Mesodermal cell (in vitro differentiated cells): Measurements from ENCODE around the gene NOCT.
"Not testable (repeated sequence)": the region's sequence is repeated elsewhere in the genome, so short reads cannot be mapped to it uniquely, and the experiment has no call there.

Experiments
- H3K27ac ChIP-seq: 2 replicates; pipeline ENCODE4 v1.7.0; 2013; ENCODE audit warnings: mild to moderate bottlenecking, low read depth, low read length, moderate library complexity; ENCODE audit not compliant: severe bottlenecking
- H3K36me3 ChIP-seq: 2 replicates; pipeline ENCODE4 v1.7.1; 2013; ENCODE audit warnings: mild to moderate bottlenecking, low read length, moderate library complexity; ENCODE audit not compliant: control insufficient read depth, insufficient read depth
- H3K4me1 ChIP-seq: one replicate; pipeline ENCODE4 v1.7.1; 2013; ENCODE audit warnings: mild to moderate bottlenecking, low read length; ENCODE audit not compliant: insufficient read depth, control insufficient read depth, poor library complexity, severe bottlenecking
- H3K4me3 ChIP-seq: 2 replicates; pipeline ENCODE4 v1.7.0; 2013; ENCODE audit warnings: low read length, control low read depth, mild to moderate bottlenecking; ENCODE audit not compliant: insufficient read depth, poor library complexity, severe bottlenecking; ENCODE audit errors: extremely low read depth
- H3K9me3 ChIP-seq: 2 replicates; pipeline ENCODE4 v1.7.1; 2013; ENCODE audit warnings: mild to moderate bottlenecking, low read length, moderate library complexity; ENCODE audit not compliant: control insufficient read depth
- WGBS, 2 experiments: methylation state at CpG; one replicate each; pipeline ENCODE4 v1.1.5; 2013; ENCODE audit warnings: missing lambda C conversion rate in 2 of 2; ENCODE audit not compliant: insufficient coverage in 2 of 2; 5-methylcytosine and 5-hydroxymethylcytosine counted together

NOCT gene

DNA sequence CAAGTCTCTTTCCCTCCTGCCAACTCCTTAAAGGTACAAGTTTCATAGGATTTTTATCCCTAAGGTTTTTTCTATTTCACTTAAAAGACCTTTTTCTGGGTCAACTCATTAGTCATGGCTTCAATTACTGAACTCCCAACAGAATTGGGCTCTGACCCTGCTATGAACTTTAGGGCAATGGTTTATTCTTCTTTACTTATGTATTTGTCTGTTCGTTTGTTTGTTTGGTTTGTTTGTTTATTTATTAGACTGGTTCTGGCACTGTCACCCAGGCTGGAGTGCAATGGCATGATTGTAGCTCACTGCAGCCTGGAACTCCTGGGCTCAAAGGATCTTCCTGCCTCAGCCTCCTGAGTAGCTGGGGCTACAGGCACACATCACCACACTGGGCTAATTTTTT, 5.9 kb upstream of the NOCT start:
- Histone ChIP-seq H3K4me3 (no peak overlapping the region), H3K27ac (no peak overlapping the region), H3K9me3 (peaks cover 10% of the 10 kb centered on the region), H3K4me1 (peaks cover 9% of the 10 kb centered on the region), H3K36me3 (no peaks in the 10 kb centered on the region)
- 60 to 75% methylated on average over 1 of the region's 1 CpG for WGBS, 2 experiments

DNA sequence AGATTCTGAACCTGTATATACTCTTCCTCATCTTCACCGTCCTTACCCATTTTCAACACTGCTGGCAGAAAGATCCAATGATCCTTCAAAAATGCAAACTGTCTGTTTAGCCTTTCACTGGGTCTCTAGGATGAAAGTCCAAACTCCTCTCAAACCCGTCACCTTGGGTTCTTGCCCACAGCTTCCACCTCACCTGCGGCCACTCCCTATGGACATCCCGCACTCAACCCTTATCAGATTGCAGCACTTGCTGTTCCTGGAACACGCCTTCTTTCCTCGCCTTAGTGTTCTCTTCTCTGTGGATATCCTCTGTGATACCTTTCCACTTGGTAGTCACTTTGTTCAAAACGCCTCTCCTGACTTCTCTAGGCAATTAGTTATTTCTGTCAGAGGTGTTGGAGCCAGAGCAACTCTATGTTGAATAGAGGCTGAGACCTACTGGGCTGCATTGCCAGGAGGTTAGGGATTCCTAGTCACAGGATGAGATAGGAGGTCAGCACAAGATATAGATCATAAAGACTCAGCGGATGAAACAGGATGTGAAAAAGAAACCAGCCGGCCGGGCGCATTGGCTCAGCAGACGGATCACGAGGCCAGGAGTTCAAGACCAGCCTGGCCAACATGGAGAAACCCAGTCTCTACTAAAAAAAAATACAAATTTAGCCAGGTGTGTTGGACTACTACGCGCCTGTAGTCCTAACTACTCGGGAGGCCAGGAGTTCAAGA, 4.2 kb upstream of the NOCT start:
- Histone ChIP-seq H3K36me3 (no peaks in the 10 kb centered on the region), H3K4me1 (peaks cover 14% of the 10 kb centered on the region), H3K9me3 (peaks cover 10% of the 10 kb centered on the region), H3K4me3 (no peak overlapping the region), H3K27ac (no peak overlapping the region)
- WGBS, 2 experiments: 80 to 98% methylated on average over 14 to 15 of the region's 16 CpGs

DNA sequence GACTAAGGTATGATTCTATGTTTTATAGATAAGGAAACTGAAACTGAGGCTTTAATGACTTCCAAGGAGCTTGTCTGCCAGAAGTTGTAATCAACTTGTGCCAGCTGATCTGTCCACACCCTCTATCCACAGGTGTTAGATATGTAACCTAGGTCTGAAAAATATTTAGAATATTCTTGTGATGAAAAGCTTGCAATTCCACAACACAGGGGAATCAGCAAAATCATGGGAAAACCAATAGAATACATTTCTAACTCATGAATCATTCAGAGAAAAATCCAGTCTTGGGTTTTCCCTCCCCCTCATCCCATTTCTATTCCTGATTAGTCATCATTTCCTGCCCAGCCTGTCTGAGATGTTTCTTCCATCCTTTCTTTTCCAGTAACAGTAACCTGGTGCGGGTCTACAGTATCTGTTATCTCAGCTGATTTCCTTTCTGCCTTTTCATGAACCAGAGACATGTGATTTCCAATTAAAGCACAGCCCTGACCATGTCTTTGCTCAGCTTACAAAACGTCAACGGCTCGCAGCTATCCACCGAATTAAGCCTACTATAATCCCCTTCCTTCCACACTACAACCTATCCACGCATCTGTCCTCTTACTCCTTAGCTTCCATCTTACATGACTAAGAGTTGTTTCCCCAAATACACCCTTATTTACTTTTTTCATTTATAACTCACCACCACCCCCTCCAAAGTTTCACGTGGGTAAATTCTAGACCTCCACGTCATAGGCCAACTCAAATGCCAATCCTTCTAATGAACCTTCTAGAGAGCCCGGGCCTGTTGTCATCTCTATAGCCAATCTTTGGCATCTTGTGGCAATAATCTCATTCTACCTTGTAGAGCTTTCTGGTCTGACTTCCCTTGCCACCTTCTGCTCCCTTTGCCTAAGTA, 961 bp upstream of the NOCT start:
- peaks cover 34% of the 10 kb centered on the region for H3K4me1 ChIP-seq
- H3K27ac ChIP-seq: peak overlapping the region; percentile 100
- H3K9me3 ChIP-seq: no peaks in the 10 kb centered on the region
- peak overlapping the region; percentile 67 for H3K4me3 ChIP-seq
- 24 to 35% methylated on average over 9 of the region's 9 CpGs for WGBS, 2 experiments
- H3K36me3 ChIP-seq: peaks cover 3% of the 10 kb centered on the region

DNA sequence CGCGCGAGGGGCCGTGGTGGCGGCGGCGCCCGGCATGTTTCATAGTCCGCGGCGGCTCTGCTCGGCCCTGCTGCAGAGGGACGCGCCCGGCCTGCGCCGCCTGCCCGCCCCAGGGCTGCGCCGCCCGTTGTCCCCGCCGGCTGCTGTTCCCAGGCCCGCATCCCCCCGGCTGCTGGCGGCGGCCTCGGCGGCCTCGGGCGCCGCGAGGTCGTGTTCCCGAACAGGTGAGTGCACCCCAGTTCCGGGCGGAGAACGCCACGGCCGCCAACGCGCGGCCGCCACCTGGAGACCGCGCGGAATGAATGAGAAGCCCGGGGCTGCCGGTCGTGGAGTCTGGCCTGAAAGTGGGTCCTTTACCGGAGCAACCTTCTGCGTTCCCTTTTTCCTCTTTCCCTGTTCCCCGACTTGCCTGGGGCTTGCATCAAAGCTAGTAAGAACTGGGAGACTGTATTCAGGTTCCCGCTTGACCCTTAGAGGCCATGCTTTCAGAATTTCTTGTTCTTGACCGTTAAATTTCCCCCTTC, 429 bp downstream of the NOCT start:
- WGBS, 2 experiments: 0 to 1% methylated on average over 35 to 53 of the region's 55 CpGs
- H3K36me3 ChIP-seq: peaks cover 15% of the 10 kb centered on the region

DNA sequence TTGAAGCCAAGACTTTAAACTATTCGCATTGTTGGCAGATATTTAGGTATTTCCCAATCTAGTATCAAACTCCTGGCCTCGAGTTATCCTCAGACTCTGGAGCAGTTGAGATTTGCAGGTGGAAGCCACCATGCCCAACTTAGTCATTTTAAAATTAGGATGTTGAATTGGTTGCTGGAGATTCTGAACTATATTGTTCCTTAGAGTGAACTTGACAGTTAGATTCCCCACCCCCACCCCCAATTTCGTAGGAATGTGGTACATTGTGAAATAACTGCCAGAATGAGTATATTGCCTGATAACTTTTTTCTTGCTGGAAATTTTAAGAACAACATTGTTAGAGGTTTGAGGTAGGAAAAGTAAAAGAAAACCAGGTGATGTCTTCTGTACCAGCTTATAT, 2.3 kb downstream of the NOCT start:
- peaks cover 26% of the 10 kb centered on the region for H3K36me3 ChIP-seq
- H3K4me3 ChIP-seq: peak overlapping the region; percentile 67
- H3K9me3 ChIP-seq: no peaks in the 10 kb centered on the region
- peaks cover 45% of the 10 kb centered on the region for H3K4me1 ChIP-seq
- 83 to 100% methylated on average over 1 to 2 of the region's 3 CpGs for WGBS, 2 experiments
- peak overlapping the region; percentile 54 for H3K27ac ChIP-seq

More for the DNA sequence above, 429 bp downstream of the NOCT start:
- peak overlapping the region; percentile 67 for H3K4me3 ChIP-seq
- H3K9me3 ChIP-seq: no peaks in the 10 kb centered on the region
- peak overlapping the region; percentile 100 for H3K27ac ChIP-seq
- H3K4me1 ChIP-seq: peaks cover 45% of the 10 kb centered on the region

DNA sequence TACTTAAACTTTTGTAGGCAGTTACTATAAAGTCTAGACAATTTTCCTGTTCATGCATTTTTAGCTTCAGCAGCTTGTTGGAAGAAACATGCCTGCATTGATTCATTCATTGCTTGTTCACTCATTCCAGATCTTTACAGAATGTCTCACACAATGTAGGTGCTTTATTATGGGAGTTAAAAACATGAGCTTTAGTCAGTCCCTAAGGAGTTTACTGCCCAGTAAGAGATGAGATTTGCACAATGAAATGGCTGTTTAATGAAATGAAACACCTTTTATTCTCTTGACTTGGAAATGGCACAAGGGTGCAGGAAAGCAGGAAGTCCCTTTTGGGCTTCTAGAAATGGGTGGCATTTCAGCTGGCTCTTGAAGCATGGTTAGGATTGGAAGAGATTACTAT, 2.9 kb downstream of the NOCT start:
- H3K36me3 ChIP-seq: peaks cover 28% of the 10 kb centered on the region
- H3K4me3 ChIP-seq: no peak overlapping the region
- peaks cover 49% of the 10 kb centered on the region for H3K4me1 ChIP-seq
- no peak overlapping the region for H3K27ac ChIP-seq
- H3K9me3 ChIP-seq: no peaks in the 10 kb centered on the region

DNA sequence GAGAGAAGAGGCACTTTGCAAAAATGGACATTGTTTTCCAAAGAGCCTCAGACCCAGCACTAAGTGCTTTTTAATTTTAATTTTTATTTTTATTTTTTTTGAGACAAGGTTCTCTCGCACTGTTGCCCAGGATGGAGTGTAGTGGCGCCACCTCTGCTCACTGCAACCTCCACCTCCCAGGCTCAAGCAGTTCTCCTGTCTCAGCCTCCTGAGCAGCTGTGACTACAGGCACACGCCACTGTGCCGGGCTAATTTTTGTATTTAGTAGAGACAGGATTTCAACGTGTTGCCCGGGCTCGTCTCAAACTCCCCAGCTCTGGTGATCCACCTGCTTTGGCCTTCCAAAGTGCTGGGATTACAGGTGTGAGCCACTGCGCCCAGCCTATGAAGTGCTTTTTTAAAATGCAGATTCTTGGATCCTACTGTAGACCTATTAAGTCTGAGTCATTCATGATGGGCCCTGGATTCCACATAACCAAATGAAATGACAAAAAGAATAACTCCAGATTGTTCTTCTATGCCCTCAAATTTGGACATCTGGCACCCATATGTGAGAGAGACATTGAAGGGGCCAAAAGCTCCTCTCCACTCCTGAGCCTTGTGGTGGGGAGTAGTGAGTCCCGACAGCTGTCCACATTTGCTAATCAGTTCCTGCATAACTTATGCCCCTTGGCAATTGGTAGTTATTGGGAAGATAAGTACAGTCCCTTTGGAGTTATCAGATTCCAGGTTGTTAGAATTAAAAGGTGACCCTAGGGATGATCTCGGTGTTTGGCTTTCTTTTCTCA, 3.6 kb downstream of the NOCT start:
- Histone ChIP-seq H3K4me3 (no peak overlapping the region), H3K36me3 (peaks cover 29% of the 10 kb centered on the region), H3K9me3 (no peaks in the 10 kb centered on the region), H3K4me1 (peaks cover 43% of the 10 kb centered on the region), H3K27ac (no peak overlapping the region)
- 61 to 75% methylated on average over 7 of the region's 10 CpGs for WGBS, 2 experiments

DNA sequence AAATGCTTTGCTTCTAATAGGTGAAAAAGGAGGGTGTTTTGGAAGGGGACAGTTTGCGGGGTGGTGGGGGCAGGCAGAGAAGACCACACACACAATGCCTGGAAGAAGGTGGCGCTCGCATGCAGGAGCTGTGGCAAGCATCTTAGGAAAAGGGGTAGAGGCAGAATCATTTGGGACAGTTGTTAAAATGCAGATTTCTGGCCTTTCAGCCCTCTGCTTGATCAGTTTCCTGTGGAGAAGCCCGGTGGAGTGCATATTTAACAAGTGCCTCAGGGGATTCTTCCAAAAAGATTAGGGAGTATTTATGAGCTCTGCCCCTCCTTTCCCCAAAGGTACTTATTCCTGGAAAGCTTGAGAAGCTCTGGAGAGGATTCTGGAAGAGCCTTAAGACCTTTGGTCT, 4.8 kb downstream of the NOCT start:
- WGBS, 2 experiments: 40 to 53% methylated on average over 3 of the region's 4 CpGs
- Histone ChIP-seq H3K27ac (no peak overlapping the region), H3K4me3 (no peak overlapping the region), H3K36me3 (peaks cover 29% of the 10 kb centered on the region), H3K4me1 (peaks cover 37% of the 10 kb centered on the region), H3K9me3 (no peaks in the 10 kb centered on the region)

DNA sequence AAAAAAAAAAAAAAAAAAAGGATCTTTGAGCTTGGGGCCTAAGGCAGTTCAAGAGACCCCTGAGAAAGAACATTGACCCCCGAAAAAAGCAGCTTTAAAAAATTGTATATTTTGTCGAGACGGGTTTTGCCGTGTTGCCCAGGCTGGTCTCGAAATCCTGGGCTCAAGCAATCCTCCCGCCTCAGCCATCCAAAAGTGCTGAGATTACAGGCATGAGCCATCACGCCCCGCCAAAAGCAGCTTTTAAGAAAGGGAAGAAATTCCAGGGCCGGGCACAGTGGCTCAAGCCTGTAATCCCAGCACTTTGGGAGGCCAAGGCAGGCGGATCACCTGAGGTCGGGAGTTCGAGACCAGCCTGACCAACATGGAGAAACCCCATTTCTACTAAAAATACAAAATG, 5.5 kb downstream of the NOCT start:
- peaks cover 37% of the 10 kb centered on the region for H3K4me1 ChIP-seq
- peaks cover 29% of the 10 kb centered on the region for H3K36me3 ChIP-seq
- not testable (repeated sequence) for H3K9me3 ChIP-seq, H3K4me3 ChIP-seq, H3K27ac ChIP-seq
- 87 to 88% methylated on average over 9 to 11 of the region's 12 CpGs for WGBS, 2 experiments

DNA sequence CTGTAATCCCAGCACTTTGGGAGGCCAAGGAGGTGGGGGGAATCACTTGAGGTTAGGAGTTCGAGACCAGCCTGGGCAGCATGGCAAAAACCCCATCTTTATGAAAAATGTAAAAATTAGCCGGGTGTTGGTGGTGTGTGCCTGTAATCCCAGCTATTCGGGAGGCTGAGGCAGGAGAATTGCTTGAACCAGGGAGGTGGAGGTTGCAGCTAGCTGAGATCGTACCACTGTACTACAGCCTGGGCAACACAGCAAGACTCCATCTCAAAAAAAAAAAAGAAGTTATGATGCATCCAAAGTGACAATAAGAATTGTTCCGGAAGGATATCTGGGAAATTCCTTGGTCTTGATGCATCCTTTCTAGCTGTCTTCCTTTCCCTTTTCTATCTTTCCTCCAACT, 7.3 kb downstream of the NOCT start:
- H3K4me1 ChIP-seq: peaks cover 30% of the 10 kb centered on the region
- 91 to 100% methylated on average over 2 to 5 of the region's 5 CpGs for WGBS, 2 experiments
- H3K9me3 ChIP-seq: no peaks in the 10 kb centered on the region
- H3K27ac ChIP-seq: no peak overlapping the region
- peaks cover 29% of the 10 kb centered on the region for H3K36me3 ChIP-seq
- H3K4me3 ChIP-seq: no peak overlapping the region
